SK-N-MC (cell line): ENCODE data around the gene FAM240B.

Experiments
- EZH2 ChIP-seq: fragments of 200-600 bp; sonication (generic); IDR thresholded peaks from one replicate; pipeline ENCODE4 v1.6.1; 2017; ENCODE audit warnings: antibody characterized with exemption
- FOXP2 ChIP-seq: optimal IDR thresholded peaks from 2 replicates; pipeline ENCODE3; 2011; ENCODE audit warnings: mild to moderate bottlenecking, moderate library complexity; ENCODE audit not compliant: insufficient read depth; ENCODE audit errors: extremely low read length, control extremely low read depth
- POLR2AphosphoS5 ChIP-seq: IDR thresholded peaks from 2 replicates; pipeline ENCODE4 v1.6.1; 2012; ENCODE audit warnings: mild to moderate bottlenecking, low read depth, low read length, borderline replicate concordance

GRCh38 chr9:38734831-38735230 lies 14.9 kb upstream of the FAM240B start:
- TF ChIP-seq POLR2AphosphoS5 (no peak), EZH2 (no peak), FOXP2 (no peak)
